ENCODE measurements around the gene FOXO4. TPM values are rescaled to one million over a fixed set of nuclear protein-coding genes. Genes with fewer than 3 reads are reported as not detected.
A peak's percentile ranks its signal among the peaks of the same experiment; 100 is the strongest.

Gene FOXO4
- total RNA-seq, 1 donor from 2014 or later = 18.9 TPM

GRCh38 chrX:71140440-71140839 lies 44.8 kb downstream of the FOXO4 start:
- no peak for DNase-seq (ENCODE audit: low spot score)

- DNase-seq (ENCODE audit: low spot score) = peak; percentile 55
Observed at GRCh38 chrX:71143508-71143907, 47.9 kb downstream of the FOXO4 start.

GRCh38 chrX:71144651-71145050 lies 49.0 kb downstream of the FOXO4 start, which contains the start of gene NLGN3:
Gene NLGN3 (plus strand): TSS chrX:71144841. CDS start chrX:71147750, 2,909 bp downstream.
- DNase-seq (ENCODE audit: low spot score) = no peak

DNA sequence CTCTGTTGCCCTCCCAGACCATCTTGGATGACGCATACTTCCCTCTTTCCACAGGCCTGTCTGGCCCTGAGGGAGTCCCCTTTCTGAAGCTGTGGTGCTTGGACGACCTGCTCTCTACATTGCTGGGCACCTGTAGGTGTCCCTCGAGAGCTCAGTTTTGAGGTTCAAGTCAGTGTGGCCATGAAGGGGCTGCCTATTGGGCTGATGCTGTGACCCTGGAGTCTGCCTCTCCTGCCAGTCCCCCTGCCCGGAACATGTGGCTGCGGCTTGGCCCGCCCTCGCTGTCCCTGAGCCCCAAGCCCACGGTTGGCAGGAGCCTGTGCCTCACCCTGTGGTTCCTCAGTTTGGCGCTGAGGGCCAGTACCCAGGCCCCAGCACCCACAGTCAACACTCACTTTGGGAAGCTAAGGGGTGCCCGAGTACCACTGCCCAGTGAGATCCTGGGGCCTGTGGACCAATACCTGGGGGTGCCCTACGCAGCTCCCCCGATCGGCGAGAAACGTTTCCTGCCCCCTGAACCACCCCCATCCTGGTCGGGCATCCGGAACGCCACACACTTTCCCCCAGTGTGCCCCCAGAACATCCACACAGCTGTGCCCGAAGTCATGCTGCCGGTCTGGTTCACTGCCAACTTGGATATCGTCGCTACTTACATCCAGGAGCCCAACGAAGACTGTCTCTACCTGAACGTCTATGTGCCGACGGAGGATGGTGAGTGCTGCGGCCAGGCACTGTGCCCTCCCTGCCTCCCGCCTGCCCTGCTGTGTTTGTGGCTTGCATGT lies 52.0 kb downstream of the FOXO4 start:
- DNase-seq (ENCODE audit: low spot score) = no peak

- no peak for DNase-seq (ENCODE audit: low spot score)
Observed at GRCh38 chrX:71148278-71148663, 52.6 kb downstream of the FOXO4 start.

GRCh38 chrX:71151366-71151765 lies 55.7 kb downstream of the FOXO4 start:
- no peak for DNase-seq (ENCODE audit: low spot score)

Other genes with a start within 250 kb of the FOXO4 start
- not detected for gene TEX11, start 187.1 kb upstream of the FOXO4 start, total RNA-seq
- 0.21 TPM for gene SLC7A3, start 164.8 kb upstream of the FOXO4 start, total RNA-seq
- 82.4 TPM for gene SNX12, start 27.5 kb upstream of the FOXO4 start, total RNA-seq
- not detected for gene CXorf65, start 10.9 kb downstream of the FOXO4 start, total RNA-seq
- 5.6 TPM for gene IL2RG, start 15.7 kb downstream of the FOXO4 start, total RNA-seq
- 71.4 TPM for gene MED12, start 22.7 kb downstream of the FOXO4 start, total RNA-seq
- gene NLGN3, start 49.0 kb downstream of the FOXO4 start, total RNA-seq = 1.9 TPM
- gene GJB1, start 127.4 kb downstream of the FOXO4 start, total RNA-seq = 4.1 TPM
- gene ZMYM3, start 158.3 kb downstream of the FOXO4 start, total RNA-seq = 28.9 TPM
- gene NONO, start 187.8 kb downstream of the FOXO4 start, total RNA-seq = 308 TPM
- gene ITGB1BP2, start 205.9 kb downstream of the FOXO4 start, total RNA-seq = 8.9 TPM

All from ureter (tissue), 1 donor.